ENCODE data around the gene GRIK1. TPM values are rescaled to one million over a fixed set of nuclear protein-coding genes. Genes with fewer than 3 reads are reported as not detected.
A peak's percentile ranks its signal among the peaks of the same experiment; 100 is the strongest.
"Not testable (repeated sequence)": the region's sequence is repeated elsewhere in the genome, so short reads cannot be mapped to it uniquely, and the experiment has no call there.

GRIK1 gene
- total RNA-seq, 1 donor from 2014 or later = 0.31 TPM

DNA sequence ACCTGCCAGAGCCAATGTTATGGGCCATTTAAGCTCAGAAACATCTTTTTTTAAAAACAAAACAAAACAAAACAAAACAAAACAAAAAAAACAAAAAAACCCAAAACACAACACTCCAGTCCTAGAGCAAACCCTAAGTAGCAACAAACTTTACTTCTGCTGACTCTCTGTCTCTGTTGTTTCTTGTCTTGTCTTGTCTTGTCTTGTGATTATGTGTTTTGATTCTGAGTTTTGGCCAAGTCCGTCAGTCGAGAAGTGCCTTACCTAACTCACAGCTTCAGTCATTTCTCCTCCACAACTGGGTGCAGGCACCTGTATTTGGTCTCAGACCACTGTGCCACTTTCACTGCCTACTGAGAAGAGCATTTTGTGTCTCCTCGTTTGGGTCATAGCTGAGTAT lies 333.2 kb downstream of the GRIK1 start:
- no peak for DNase-seq

DNA sequence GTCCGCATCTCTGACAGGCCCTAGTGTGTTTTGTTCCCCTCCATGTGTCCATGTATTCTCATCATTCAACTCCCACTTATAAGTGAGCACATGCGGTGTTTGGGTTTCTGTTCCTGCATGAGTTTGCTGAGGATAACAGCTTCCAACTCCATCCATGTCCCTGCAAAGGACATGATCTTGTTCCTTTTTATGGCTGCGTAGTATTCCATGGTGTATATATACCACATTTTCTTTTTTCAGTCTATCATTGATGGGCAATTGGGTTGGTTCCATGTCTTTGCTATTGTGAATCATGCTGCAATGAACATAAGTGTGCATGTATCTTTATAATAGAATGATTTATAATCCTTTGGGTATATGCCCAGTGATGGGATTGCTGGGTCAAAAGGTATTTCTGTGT lies 334.6 kb downstream of the GRIK1 start:
- DNase-seq = not testable (repeated sequence)

DNA sequence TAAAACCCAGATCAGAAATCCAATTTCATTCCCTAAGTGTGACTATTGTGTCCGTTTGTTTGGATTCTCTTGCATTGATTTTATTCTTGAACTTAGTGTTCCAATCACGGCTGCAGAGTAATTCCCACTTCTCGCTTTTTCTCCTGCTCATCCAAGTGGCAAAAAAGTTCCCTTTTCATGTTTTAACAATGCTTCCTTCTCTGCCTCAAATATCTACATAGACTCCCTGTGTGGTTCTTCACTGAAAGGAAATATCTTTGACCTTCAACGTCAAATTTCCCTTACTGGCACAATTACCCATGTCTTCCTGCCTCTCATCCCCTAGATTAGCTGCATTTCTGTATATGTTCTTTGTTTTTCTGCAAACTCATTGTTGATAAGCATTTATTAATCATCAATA lies 335.7 kb downstream of the GRIK1 start:
- no peak for DNase-seq

DNA sequence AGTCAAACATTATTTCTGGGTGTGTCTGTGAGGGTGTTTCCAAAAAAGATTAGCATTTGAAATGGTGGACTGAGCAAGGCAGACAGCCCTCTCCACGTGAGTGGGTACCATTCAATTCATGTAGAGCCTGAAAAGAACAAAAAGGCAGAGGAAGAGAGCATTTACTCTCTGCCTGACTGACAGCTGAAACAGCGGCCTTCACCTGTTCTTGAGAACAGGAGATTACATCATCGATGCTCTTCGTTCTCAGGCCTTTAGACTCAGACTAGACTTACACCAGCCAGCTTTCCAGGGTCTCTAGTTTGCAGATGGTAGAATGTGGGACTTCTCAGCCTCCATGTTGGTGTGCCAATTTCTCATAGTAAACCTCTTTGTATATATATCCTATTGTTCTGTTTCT lies 338.7 kb downstream of the GRIK1 start:
- no peak for DNase-seq

DNA sequence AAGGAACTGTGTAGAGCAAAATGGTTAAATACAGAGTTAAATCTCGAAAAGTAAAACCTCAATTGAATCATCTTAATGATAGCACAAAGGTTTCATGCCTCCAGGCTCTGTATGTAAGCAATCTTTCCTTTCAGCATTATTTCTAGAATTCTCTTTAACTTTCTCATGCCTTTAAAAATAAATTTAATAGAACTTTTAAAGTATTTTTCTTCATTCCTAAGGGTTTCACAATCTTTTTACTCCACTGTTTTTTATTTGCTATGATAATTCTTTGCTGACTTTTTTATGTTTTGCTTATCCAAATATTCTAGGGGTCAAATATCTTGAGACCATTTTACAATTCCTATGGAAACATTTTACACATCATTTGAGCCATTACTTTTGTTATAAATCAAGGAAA lies 353.1 kb downstream of the GRIK1 start:
- no peak for DNase-seq

DNA sequence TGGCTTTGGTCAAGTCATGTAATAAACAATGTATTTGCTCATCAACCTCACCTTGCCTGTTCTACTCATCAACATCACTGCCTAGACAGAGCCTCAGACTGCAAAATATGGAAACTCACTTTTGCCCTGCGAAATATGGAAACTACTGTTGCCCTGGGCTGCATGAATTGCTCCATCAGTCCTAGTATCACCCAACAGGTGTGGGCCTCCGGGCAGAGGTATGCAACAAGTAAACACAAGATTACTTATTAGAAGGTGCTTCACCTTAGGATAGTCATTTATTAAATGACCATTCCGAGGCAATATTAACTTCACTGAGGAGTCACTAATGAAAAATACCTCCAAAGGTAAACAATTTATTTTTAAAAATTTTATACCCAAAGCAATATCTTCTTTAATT lies 354.3 kb downstream of the GRIK1 start:
- DNase-seq = no peak

DNA sequence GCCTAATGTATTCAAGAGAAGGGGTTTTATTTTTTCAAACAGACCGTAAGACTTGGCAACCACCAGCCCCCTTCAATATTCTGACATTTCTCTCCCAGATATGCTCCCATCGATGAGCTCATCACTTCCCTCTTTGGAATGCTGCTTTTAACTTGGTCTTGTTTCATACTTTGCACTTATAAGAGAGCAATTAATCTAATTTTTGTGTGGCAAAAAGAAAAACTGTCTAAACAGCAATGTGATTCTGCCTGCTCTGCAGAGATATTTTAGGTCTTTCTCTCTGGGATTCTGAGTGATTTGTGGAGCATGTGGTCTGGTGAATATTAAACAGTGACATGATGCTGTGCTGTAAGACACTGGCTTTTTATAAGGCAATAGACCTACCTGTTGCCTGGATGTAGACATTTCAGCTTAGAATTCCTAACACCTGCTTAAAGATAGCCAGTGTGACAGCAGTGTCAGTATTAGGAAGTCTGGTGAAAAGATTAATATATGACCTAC lies 356.3 kb downstream of the GRIK1 start:
- DNase-seq = no peak

DNA sequence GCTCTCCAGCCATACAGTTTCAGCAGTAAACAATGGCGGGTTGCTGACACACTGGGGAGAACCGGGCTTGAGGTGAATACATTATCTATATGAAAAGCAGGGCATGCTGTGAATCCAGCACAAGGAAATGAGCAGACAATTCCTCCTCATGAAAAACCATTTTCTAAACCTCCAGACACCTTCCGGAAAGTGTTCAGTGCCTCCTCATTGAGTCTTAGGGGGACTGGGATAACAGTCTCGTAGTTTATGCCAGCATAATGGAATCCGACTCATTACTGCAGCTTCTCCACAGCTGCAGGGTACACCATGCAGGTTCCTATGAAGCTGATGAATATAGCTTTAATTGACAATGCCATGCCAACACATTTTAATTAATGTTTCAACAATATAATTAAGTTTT lies 356.9 kb downstream of the GRIK1 start:
- no peak for DNase-seq

DNA sequence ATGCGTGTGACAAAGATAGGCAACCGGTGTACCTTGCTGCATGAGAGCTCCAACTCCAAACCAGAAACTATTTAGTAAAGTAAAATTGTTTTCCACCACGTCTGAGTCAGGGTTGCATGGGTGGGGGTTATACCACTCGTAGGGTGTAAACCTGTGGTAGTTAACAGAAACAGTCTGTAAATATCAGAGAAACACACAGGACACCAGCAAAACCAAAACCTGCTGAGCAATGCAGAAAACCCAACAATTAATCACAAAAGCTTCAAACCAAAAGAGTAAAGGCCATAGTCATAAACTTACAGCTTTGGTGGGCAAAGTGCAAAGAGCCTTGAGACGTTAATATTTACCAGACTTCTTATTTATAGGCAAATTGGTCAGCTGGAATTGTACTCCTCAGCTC lies 358.4 kb downstream of the GRIK1 start:
- DNase-seq = no peak

DNA sequence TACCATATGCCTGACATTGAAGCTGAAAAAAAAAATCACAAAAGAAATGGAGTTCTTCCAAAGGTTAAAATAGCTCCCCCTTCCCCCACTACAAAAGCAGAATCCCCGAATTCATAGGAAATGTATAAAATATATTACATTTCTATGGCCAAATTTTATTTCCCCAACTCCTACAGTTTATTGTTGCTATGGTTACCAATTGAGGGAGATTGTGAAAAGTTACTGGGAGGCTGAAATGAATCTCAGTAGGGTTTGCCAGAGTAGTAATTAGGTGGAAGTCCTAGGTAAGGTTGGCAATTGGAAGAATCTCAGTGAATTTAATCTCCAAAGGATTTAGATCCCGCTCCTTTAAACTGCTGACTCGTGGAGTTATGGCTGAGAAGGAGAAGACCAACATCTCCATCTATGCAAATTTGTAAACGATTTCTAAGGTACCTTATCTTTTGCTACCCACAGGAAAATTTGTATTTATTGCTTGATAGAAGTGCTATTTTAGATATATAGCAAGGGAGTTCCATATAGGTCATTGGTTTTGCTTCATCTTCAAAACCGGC lies 359.0 kb downstream of the GRIK1 start:
- no peak for DNase-seq

DNA sequence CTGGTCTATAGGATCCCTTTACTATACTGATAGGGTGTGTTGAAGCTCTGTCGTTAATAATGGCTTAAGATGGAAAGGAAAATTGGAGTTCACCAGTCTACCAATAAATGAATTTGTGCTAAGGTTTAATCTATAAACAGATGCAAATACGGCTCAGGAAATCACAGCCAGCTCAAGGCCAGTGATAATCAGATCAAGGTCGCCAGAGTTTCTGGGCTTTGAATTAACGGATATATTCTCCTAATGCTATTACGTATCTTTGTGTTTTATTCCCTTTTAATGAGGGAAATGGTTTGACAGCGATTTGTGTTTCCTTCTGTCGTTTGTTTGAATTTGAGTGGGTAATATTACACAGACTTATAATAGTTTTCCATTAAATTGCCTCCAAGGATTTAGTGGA lies 361.5 kb downstream of the GRIK1 start:
- no peak for DNase-seq

DNA sequence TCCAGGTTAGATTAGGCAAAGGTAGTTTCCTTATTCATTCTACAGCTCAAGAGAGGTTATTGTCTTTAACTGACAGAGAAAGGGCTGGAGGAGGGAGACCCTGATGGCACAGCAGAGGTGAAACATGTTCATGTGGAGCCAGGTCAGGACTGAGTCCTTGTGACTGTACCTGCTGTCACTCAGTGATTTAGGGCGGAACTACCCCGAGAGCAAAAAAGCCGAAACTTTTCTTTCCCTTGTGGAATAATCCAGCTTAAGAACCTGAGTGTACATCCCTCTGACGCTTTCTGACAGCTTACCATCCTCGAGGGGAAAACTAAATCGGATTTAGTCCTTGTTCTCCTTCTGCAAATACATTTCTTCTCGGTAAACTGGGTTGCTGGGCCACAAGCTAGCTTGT lies 367.8 kb downstream of the GRIK1 start:
- DNase-seq = no peak

DNA sequence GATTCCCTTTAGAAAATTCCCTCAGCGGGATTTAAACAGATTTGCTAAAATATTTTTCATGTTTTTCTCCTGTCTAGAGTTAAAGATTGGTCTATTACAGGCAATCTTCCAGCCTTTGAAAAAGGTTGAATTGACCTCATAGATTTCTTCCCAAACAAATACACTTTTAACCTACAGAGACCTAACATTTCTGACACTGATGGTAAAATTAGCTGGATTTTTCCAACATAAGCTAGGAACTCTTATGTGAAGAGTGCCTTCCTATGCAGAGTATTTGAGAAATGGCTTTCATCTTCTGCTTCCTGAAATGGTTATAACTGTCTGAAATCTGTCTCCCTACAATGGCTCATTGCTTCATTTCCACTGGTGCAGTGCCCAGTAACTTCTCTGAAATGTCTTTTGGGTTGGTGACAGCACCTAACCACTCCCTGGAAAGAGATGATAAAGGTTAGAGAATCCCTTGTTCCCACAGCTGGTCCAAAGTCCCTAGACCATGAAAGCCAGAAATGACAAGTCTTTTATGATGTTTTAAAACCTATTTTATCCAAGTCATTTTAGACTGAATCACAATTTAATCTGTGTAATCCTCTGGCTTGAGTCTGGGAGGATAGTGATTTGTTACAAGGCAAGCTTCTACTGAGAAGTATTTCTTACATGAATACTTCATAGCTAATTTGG lies 371.6 kb downstream of the GRIK1 start:
- peak; percentile 16 for DNase-seq

DNA sequence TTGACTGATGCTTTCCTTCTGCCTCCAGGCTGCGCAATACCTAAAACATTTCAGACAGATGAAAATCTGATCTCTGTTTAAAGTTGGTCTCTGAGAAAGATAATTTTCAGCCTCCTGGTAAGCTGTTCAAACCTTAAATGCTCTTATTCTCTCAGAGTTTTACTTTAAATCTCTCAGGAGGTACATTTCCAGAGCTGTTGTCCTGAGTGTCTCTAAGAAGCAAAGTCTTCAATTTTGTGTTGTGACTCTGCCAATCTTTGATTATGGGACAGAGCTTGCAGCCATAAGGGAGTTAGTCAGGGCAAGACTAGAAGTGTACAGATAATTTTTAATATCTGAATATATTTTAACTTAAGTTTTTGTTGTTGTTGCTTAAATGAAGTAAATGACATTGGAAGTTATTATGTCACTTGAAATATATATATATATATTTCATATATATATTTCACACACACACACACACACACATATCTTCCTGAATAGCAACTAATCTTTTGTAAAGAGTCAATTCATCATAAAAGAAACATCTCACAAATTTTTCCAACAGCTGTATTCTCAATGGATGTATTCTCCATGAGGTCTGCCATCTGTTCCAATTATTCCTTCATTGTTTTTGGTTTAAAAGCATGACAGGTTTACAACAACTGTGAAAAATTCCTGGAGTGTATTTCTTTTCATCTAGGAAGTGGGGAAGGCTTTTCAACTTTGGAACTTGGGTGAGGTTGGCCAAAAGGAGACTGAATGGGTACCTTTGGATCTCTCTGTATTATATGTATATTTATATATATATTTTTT lies 381.7 kb downstream of the GRIK1 start:
- DNase-seq = peak; percentile 77

DNA sequence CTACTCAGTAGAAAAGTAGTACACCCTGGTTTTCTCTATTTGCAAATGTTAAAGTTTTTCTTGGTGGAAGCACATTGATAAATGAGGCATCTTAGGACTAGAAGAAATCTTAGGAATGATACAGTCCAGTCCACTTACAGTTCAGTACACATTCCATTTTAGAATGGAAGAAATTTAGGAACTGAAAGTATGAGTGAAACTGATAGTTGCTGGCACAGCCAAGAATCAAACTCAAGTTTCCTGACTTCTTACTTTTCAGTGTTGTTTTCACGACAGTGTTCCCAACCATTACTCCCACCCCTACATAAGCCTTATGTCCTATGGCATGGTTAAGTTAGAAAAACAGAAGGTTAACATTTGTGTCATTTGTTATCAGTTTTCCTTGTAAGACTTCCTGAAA lies 382.6 kb downstream of the GRIK1 start:
- peak; percentile 7 for DNase-seq

DNA sequence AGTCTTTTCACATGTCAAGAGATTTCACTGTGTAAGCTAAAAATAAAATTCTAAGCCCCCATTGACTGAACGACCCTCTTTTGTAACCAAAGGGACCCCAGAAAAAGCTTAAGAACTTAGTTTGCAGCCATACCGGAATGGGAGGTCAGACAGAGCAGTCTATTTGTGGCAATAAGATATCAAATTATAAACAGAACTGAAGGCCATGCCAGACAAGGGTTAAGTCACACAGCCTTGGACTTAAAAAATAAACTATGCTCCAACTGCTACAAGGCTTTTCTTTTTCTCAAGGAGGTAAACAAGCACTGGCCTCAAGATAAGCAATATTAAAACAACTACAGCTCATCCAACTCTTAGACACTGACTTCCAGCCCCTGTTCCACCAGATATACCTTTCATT lies 384.2 kb downstream of the GRIK1 start:
- DNase-seq = no peak

DNA sequence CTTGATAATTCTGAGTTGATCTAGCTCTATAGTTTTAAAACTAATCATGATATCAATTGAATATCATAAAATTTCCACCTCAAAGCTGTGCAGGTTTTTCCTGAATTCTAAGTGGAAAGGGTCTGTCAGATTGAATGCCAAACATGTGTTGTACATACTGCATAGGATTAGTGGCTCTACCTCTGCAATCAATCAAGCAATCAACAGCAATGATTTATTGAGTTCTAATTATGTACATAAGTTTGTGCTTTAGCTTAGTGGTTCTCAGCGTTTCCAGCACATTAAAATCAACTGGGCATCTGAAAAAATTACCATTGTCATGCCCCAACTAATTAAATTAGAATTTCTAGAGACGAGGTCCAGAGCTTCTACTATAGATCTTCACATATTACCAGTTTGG lies 389.6 kb downstream of the GRIK1 start:
- no peak for DNase-seq

DNA sequence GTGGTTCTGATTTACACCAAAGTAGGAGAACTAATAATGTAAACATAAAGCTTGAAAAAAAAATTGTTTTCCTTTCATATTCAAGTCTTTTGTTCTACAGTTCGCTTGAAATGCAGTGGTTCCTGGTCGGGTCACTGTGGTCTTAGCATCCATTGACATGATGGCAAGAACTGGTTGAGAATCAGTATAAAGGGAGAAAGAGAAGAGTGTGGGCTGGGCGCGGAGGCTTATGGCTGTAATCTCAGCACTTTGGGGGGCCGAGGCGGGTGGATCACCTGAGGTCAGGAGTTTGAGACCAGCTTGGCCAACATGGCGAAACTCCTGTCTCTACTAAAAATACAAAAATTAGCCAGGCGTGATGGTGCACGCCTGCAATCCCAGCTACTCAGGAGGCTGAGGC lies 390.2 kb downstream of the GRIK1 start:
- no peak for DNase-seq

DNA sequence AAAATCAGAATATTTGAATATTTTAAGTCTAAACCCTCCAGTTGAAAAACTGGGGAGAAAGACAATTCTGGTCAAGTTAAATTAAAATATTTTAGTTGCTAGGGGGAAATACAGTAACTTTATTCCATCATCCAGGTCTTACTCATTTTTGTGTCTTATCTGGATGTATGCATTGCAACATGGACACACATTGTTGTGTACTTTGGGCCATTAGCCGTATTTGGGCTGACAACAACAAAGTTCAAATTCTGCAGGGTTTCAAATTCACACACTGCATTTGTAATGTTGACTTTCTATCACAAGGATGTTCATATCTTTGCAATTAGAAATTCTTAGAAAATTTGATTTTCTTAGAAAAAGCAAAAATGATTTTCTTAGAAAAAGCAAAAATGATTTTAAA lies 391.8 kb downstream of the GRIK1 start:
- no peak for DNase-seq

DNA sequence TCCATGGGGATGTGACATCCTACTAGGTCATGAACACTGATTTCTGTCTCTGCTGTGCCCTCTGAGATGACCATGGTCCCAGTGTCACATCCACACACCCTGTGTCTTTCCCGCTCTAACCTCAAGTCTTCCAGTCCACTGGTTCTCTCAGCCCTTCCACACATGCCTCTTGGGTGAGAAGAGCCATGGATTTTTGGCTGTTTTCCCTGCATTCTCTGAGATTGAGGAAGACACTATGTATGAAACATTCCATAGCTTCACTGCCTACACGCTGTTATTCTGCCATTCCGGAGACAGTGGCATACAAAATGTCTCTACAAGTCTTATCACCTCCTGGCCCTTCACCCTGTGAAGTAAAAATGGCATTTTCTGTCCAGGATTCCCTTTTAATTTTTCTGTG lies 393.7 kb downstream of the GRIK1 start:
- no peak for DNase-seq

DNA sequence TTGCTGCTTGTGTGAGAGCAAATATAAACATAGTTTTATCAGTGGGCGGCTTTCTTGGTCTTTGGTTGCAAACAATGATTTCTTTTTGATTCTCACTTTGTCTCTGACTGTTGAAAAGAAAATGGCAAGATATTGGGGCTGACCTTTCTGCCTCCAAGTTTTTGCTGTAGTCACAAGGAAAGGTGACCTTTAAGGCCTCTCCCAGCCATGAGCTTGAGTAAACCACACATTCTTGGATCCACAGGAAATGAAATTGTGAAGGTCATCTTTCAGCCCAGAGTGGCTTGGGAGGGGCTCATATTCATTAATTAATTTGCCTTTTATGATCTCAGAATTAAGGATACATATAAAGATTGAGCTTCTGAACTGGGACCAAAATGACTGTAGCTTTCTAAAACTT lies 399.5 kb downstream of the GRIK1 start:
- DNase-seq = no peak

DNA sequence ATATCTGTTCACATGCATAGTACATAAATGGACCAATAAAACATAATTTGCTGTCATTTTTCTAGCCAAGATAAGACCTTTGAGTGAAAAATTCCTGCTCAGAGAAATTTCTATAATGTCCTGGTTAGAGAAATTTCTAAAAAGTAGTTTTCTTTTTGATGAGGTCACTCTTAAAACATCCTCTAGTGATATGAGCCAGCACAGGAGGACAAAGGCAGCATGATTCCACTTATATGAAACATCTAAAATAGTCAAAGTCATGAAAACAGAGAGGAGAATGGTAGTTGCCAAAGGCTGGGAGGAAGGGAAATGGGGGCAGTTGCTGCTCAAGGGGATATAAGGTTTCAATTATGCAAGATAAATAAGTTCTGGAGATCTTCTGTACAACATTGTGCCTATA lies 401.7 kb downstream of the GRIK1 start:
- no peak for DNase-seq

DNA sequence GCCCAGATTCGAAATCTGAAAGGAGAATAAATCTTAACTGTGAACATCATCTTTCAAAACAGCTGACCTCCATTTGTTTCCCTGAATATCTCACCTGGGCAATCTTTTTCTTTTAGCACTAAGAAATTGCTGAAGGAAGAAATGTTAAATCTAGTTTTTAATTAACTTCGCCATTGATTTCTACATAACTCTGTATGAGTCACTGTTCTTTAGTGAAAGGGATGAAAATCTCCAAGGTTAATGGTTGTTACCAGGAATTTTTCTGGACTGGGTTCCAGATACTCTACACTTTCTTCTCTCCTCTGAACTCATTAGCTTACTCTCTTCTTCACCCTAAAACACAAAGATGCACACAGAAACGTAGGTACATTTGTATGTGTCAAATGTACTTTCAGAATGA lies 405.3 kb downstream of the GRIK1 start:
- no peak for DNase-seq

DNA sequence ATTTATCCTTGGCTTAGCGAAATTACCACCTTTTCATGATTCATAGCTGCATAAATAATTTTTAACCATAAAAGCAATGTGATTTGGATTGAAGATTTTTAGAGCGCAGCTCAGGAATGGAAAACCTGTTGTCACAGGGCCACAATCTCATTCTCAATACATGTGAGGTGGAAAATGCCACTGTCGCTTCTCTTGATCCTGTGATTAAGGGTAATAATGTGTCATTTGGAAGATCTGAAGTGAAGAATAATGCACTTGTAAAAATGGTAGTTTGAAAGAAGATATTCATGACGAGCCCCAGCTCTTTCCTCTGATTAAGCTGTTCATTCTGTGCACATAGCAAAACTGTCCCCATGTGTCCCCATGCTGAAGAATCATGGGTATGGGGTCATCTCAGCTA lies 410.7 kb downstream of the GRIK1 start:
- DNase-seq = no peak

All from tongue (tissue), 2 donors.